Measurements from ENCODE around the gene MRPL14.

GRCh38 chr6:44154067-44154466 lies 26.8 kb upstream of the MRPL14 start:
- TF ChIP-seq CTCF (IDR thresholded peaks at IDR 0.05 in 2 of 3, conservative IDR thresholded peaks at IDR 0.05 in 1 of 3; ENCODE audit: borderline replicate concordance in 1 of 3, insufficient read depth in 1 of 3, low read depth in 2 of 3, low read length in 2 of 3) (no peak), ZBTB33 (IDR thresholded peaks at IDR 0.05; ENCODE audit: extremely low read depth, insufficient replicate concordance, low read length) (no peak), POLR2A (IDR thresholded peaks at IDR 0.05; ENCODE audit: borderline replicate concordance, extremely low read depth, insufficient read depth, insufficient read length) (no peak), JUND (IDR thresholded peaks at IDR 0.05) (no peak), YY1 (IDR thresholded peaks at IDR 0.05; ENCODE audit: extremely low read depth, insufficient replicate concordance, low read depth, low read length) (no peak), EZH2 (IDR thresholded peaks at IDR 0.05) (no peak), ATF3 (IDR thresholded peaks at IDR 0.05) (no peak), SRF (IDR thresholded peaks at IDR 0.05; ENCODE audit: low read depth) (no peak)

Data from HCT116 (cell line).